ENCODE results near the gene LAPTM5. TPM values are rescaled to one million over a fixed set of nuclear protein-coding genes. Genes with fewer than 3 reads are reported as not detected.

Gene LAPTM5
- total and polyA plus RNA-seq, 2 of the 8 experiments (the other 6 are each of a cell fraction or from before 2014, with no cell fraction given), result 0.37 to 1.4 TPM

GRCh38 chr1:30768830-30769718 is 11.5 kb upstream of the LAPTM5 start (continued):
- no peak for TF ChIP-seq SIN3A (conservative IDR thresholded peaks at IDR 0.05 in 1 of 2, IDR thresholded peaks at IDR 0.05 in 1 of 2; ENCODE audit: low read depth in 1 of 2, low read length in 2 of 2)
- no peak for TF ChIP-seq BCL11A (IDR thresholded peaks at IDR 0.05; ENCODE audit: low read depth in 2 of 2, low read length in 2 of 2)
- no peak for TF ChIP-seq ZNF274 (IDR thresholded peaks at IDR 0.05; ENCODE audit: borderline replicate concordance, extremely low read depth, low read length)
- TF ChIP-seq CBX8 (IDR thresholded peaks at IDR 0.05; ENCODE audit: borderline replicate concordance, low read depth, low read length), result no peak
- TF ChIP-seq KDM4A (IDR thresholded peaks at IDR 0.05; ENCODE audit: low read depth, low read length, severe bottlenecking), result no peak
- no peak for TF ChIP-seq EGR1 (IDR thresholded peaks at IDR 0.05; ENCODE audit: borderline replicate concordance, low read depth, low read length)
- no peak for TF ChIP-seq EP300 (IDR thresholded peaks at IDR 0.05; ENCODE audit: borderline replicate concordance in 1 of 2, low read depth in 2 of 2, low read length in 2 of 2)
